A673 (cell line): Measurements from ENCODE around the gene HPCAL1.

Experiments
- EZH2 ChIP-seq: fragments of 200-600 bp; sonication (generic); IDR thresholded peaks from 2 replicates; pipeline ENCODE4 v1.6.1; 2017; ENCODE audit warnings: borderline replicate concordance, low read depth, mild to moderate bottlenecking, mixed read lengths, antibody characterized with exemption, low read length; ENCODE audit not compliant: poor library complexity, severe bottlenecking
- TF ChIP-seq, protein P1 (sequence below): fragments of 300-800, 200-600 bp; sonication (generic); conservative IDR thresholded peaks from 2 replicates; pipeline ENCODE4 v1.5.1; 2017; ENCODE audit warnings: low read depth, mild to moderate bottlenecking, antibody characterized with exemption, low read length, moderate library complexity, mixed read lengths

DNA sequence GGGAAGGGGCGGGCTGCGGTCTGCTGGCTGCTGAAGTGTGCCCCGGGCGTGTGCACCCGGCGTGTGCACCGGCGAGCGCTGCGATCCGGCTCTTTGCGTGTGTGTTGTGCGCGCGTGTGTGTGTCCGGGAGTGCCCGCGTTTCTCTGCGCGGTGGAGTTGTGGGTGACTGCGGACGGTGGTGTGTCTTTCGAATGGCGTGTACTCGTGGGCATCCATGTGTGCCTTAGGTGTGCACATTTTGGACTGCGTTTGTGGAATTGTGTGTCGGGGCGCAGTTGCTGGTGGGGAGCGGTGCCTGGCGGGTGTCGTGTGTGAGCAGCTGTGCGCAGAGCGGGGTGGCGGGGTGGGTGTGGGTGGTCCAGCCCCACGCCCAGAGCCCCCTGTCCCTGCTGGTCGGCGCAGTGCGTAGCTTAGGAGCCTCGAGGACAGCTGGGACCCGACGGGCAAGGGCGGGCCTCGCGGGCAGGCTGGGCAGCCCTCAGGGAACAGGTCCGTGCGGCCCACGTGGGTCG is 533 bp downstream of the HPCAL1 start:
- TF ChIP-seq, protein P1, sequence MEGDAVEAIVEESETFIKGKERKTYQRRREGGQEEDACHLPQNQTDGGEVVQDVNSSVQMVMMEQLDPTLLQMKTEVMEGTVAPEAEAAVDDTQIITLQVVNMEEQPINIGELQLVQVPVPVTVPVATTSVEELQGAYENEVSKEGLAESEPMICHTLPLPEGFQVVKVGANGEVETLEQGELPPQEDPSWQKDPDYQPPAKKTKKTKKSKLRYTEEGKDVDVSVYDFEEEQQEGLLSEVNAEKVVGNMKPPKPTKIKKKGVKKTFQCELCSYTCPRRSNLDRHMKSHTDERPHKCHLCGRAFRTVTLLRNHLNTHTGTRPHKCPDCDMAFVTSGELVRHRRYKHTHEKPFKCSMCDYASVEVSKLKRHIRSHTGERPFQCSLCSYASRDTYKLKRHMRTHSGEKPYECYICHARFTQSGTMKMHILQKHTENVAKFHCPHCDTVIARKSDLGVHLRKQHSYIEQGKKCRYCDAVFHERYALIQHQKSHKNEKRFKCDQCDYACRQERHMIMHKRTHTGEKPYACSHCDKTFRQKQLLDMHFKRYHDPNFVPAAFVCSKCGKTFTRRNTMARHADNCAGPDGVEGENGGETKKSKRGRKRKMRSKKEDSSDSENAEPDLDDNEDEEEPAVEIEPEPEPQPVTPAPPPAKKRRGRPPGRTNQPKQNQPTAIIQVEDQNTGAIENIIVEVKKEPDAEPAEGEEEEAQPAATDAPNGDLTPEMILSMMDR: no peak
- no peak for TF ChIP-seq EZH2
